Peyer's patch (tissue), 4 donors: Measurements from ENCODE around the gene COL23A1.

Source experiments
- CTCF ChIP-seq, 6 experiments: fragments of 450-650 bp in 4 of 6; fragments of 200-600 bp in 2 of 6; sonication (generic) in 1 of 6; IDR thresholded peaks; one replicate each; pipeline ENCODE4 v1.5.1; 2017 to 2019; ENCODE audit warnings: antibody characterized with exemption in 6 of 6, mild to moderate bottlenecking in 3 of 6, moderate library complexity in 1 of 6
- POLR2A ChIP-seq, 2 donors: fragments of 450-650 bp; IDR thresholded peaks; one replicate each; pipeline ENCODE4 v1.5.1; 2017; ENCODE audit warnings: antibody characterized with exemption in 2 of 2, mild to moderate bottlenecking in 2 of 2, moderate library complexity in 2 of 2

GRCh38 chr5:178296066-178296465 is 294.1 kb downstream of the COL23A1 start:
- TF ChIP-seq CTCF (IDR thresholded peaks at IDR 0.05) (no peak), POLR2A (IDR thresholded peaks at IDR 0.05) (no peak)
